Astrocyte (in vitro differentiated cells and primary cell): ENCODE data around the gene SCTR.

Source experiments
- EZH2 ChIP-seq: IDR thresholded peaks from 2 replicates; pipeline ENCODE4 v1.6.1; 2012; ENCODE audit warnings: mild to moderate bottlenecking, low read length, inconsistent platforms; ENCODE audit not compliant: insufficient read depth
- TF ChIP-seq, protein P1 (sequence below): IDR thresholded peaks from 2 replicates; pipeline ENCODE4 v1.5.1; 2011; ENCODE audit warnings: low read depth, mild to moderate bottlenecking, inconsistent platforms, low read length, moderate library complexity; ENCODE audit not compliant: insufficient read depth

- TF ChIP-seq, protein P1, sequence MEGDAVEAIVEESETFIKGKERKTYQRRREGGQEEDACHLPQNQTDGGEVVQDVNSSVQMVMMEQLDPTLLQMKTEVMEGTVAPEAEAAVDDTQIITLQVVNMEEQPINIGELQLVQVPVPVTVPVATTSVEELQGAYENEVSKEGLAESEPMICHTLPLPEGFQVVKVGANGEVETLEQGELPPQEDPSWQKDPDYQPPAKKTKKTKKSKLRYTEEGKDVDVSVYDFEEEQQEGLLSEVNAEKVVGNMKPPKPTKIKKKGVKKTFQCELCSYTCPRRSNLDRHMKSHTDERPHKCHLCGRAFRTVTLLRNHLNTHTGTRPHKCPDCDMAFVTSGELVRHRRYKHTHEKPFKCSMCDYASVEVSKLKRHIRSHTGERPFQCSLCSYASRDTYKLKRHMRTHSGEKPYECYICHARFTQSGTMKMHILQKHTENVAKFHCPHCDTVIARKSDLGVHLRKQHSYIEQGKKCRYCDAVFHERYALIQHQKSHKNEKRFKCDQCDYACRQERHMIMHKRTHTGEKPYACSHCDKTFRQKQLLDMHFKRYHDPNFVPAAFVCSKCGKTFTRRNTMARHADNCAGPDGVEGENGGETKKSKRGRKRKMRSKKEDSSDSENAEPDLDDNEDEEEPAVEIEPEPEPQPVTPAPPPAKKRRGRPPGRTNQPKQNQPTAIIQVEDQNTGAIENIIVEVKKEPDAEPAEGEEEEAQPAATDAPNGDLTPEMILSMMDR, result no peak
- TF ChIP-seq EZH2, result no peak
These were observed 37.4 kb downstream of the SCTR start for GRCh38 chr2:119486886-119487285.
